Measurements from ENCODE around the gene EPHA2. TPM values are rescaled to one million over a fixed set of nuclear protein-coding genes. Genes with fewer than 3 reads are reported as not detected.
"Not testable (repeated sequence)": the region's sequence is repeated elsewhere in the genome, so short reads cannot be mapped to it uniquely, and the experiment has no call there.

The EPHA2 gene
- total and polyA plus RNA-seq, 4 donors = 2.4 to 5.0 (median 4.0) TPM

DNA sequence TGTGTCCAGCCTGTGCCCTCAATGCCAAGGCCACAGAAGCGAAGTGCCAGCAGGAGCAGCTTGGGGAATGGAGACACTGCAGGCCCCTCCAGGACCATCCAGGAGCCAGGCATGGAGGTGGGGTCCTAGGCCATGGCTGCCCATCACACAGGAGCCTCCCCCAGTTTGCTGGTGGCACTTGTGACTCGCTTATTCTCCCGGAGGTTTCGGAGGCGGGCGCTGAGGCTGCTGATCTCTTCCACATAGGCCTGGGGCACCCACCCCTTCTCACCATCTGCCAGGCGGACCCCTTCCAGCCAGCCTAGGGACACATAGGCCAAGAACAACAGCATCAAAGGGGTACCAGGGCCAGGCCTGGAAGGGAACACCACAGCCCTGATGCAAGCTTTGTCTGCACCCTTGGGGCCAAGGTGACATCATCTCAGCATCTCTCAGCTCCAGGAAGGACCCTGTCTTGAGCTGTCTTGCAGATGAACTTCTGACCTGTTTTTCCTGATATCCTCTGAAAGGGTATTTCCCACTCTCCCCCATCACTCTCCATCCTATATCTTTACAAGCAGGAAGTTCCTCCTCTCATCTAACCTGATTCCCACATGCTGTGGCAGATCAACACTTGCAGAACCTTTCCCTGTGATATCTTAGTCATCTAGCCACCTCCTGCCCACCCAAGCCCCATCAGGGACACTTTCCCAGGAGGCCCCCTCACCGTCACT, 42.7 kb upstream of the EPHA2 start:
- H3K36me3 ChIP-seq (ENCODE audit: control insufficient read depth, insufficient read depth, low read length) = peaks cover 5% of the 10 kb centered on the region
- no peaks in the 10 kb centered on the region for H3K27me3 ChIP-seq (ENCODE audit: control insufficient read depth, insufficient read depth, low read length)
- 95% methylated on average over 8 of the region's 8 CpGs for WGBS (ENCODE audit: insufficient coverage)
- H3K27ac ChIP-seq (ENCODE audit: low read depth, low read length) = no peak overlapping the region
- no peaks in the 10 kb centered on the region for H3K4me1 ChIP-seq (ENCODE audit: control insufficient read depth, insufficient read depth, low read length)
- no peak overlapping the region for H3K4me3 ChIP-seq (ENCODE audit: low read depth, low read length)
- peaks cover 1% of the 10 kb centered on the region for H3K9me3 ChIP-seq (ENCODE audit: control insufficient read depth, insufficient read depth, low read length)
- DNase-seq (ENCODE audit: low read depth in 4 of 6, low spot score in 6 of 6) = no peak

DNA sequence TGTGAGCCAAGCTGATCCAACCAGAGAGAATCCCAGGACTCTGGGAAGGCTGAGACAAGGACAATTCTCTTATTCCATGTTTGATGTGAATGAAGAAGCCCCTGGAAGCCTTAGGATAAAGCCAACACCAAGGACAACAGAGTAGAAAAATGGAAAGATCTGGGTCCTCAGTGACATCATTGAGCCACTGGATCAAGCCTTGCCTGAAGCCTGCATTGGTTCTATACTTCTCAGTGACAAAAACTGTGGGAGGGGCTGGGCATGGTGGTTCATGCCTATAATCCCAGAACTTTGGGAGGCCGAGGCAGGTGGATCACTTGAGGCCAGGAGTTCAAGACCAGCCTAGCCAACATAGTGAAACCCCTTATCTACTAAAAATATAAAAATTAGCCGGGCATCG, 41.0 kb upstream of the EPHA2 start:
- no peak overlapping the region for H3K27ac ChIP-seq (ENCODE audit: low read depth, low read length)
- H3K4me3 ChIP-seq (ENCODE audit: low read depth, low read length) = no peak overlapping the region
- H3K9me3 ChIP-seq (ENCODE audit: control insufficient read depth, insufficient read depth, low read length) = peaks cover 1% of the 10 kb centered on the region
- no CpG with 5 or more reads among the region's 3 CpGs for WGBS (ENCODE audit: insufficient coverage)
- peaks cover 4% of the 10 kb centered on the region for H3K4me1 ChIP-seq (ENCODE audit: control insufficient read depth, insufficient read depth, low read length)
- no peak for DNase-seq (ENCODE audit: low read depth in 4 of 6, low spot score in 6 of 6)
- H3K27me3 ChIP-seq (ENCODE audit: control insufficient read depth, insufficient read depth, low read length) = no peaks in the 10 kb centered on the region
- no peaks in the 10 kb centered on the region for H3K36me3 ChIP-seq (ENCODE audit: control insufficient read depth, insufficient read depth, low read length)

DNA sequence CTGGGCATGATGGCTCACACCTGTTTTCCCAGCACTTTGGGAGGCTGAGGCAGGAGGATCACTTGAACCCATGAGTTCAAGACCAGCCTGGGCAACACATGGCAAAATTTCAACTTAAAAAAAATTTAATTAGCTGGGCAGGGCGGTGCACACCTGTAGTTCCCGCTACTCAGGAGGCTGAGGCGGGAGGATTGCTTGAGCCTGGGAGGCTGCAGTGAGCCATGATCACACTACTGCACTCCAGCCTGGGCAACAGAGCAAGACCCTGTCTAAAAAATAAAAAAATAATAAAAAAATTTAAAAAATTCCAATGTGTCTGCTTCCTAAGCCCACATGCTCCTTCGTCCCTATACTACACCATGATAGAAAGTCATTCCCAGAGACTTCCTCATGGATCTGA, 40.3 kb upstream of the EPHA2 start:
- H3K36me3 ChIP-seq (ENCODE audit: control insufficient read depth, insufficient read depth, low read length); H3K27ac ChIP-seq (ENCODE audit: low read depth, low read length); DNase-seq (ENCODE audit: low read depth in 4 of 6, low spot score in 6 of 6); H3K27me3 ChIP-seq (ENCODE audit: control insufficient read depth, insufficient read depth, low read length); H3K9me3 ChIP-seq (ENCODE audit: control insufficient read depth, insufficient read depth, low read length); H3K4me3 ChIP-seq (ENCODE audit: low read depth, low read length): not testable (repeated sequence)
- 100% methylated on average over 4 of the region's 4 CpGs for WGBS (ENCODE audit: insufficient coverage)
- peaks cover 11% of the 10 kb centered on the region for H3K4me1 ChIP-seq (ENCODE audit: control insufficient read depth, insufficient read depth, low read length)

DNA sequence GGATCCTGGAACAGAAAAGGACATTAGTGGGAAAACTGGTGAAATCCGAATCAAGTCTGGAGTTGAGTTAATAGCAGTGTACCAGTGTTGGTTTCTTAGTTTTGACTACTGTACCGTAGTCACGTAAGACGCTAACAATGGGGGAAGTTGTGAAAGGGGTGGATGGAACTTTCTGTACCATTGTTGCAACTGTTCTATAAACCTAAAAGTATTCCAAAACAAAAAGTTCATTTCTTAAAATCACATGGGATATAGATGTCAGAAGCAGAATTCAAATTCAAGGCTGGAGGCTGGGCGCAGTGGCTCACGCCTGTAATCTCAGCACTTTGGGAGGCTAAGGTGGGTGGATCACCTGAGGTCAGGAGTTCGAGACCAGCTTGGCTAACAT, 39.6 kb upstream of the EPHA2 start:
- 100% methylated on average over 3 of the region's 7 CpGs for WGBS (ENCODE audit: insufficient coverage)
- Histone ChIP-seq H3K27ac (ENCODE audit: low read depth, low read length) (no peak overlapping the region), H3K9me3 (ENCODE audit: control insufficient read depth, insufficient read depth, low read length) (peaks cover 1% of the 10 kb centered on the region), H3K4me1 (ENCODE audit: control insufficient read depth, insufficient read depth, low read length) (peaks cover 15% of the 10 kb centered on the region), H3K4me3 (ENCODE audit: low read depth, low read length) (no peak overlapping the region), H3K27me3 (ENCODE audit: control insufficient read depth, insufficient read depth, low read length) (no peaks in the 10 kb centered on the region), H3K36me3 (ENCODE audit: control insufficient read depth, insufficient read depth, low read length) (no peaks in the 10 kb centered on the region)
- DNase-seq (ENCODE audit: low read depth in 4 of 6, low spot score in 6 of 6) = no peak

DNA sequence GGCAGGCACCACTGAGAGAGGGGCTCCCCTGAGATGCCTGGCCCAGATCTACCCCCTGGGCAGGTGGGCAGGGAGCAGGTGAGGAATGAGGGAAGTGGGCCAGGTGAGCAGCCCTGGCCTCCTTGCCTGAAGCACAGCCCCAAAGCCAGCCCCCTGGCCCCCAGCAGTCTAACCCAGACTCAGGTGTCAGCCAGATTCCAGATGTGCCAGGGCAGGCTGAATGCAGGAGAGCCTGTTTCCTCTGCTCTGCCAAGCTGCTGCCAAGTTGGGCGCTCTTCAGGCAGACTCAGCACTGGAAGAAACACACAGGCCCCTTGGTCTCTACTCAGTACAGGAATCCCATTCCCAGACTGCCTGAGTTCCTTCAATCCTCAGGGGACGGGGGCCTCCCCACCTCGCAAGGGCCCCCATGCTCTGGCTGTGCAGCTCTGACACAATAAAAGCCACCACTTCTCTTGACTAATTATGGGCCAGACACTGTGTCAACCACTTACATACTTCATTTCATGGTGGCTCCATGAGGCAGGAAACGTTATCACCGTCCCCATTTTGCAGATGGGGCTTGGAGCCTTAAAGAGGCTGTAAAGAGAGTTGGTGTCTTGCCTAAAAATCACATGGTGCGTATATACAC, 36.2 kb upstream of the EPHA2 start:
- Histone ChIP-seq H3K27ac (ENCODE audit: low read depth, low read length) (no peak overlapping the region), H3K4me3 (ENCODE audit: low read depth, low read length) (no peak overlapping the region), H3K27me3 (ENCODE audit: control insufficient read depth, insufficient read depth, low read length) (no peaks in the 10 kb centered on the region), H3K36me3 (ENCODE audit: control insufficient read depth, insufficient read depth, low read length) (no peaks in the 10 kb centered on the region), H3K4me1 (ENCODE audit: control insufficient read depth, insufficient read depth, low read length) (peaks cover 34% of the 10 kb centered on the region), H3K9me3 (ENCODE audit: control insufficient read depth, insufficient read depth, low read length) (peaks cover 1% of the 10 kb centered on the region)
- 57% methylated on average over 3 of the region's 6 CpGs for WGBS (ENCODE audit: insufficient coverage)
- DNase-seq (ENCODE audit: low read depth in 4 of 6, low spot score in 6 of 6) = no peak

DNA sequence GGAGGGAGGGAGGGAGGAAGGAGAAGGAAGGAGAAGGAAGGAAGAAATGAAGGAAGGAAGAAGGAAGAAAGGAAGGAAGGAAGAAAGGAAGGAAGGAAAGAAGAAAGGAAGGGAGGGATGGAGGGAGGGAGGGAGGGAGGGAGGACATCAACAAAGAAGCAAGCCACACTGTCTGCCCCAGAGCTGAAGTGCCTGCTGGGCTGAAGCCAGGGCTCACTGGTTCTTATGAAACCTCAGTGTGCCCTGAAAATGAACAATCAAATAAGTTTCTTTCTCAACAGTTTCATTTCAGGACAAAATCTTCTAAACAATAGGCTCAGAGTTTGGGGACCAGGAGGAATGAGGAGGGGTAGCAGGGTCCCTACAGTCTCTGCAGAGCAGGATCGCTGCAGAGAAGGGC, 35.4 kb upstream of the EPHA2 start:
- Histone ChIP-seq H3K27ac (ENCODE audit: low read depth, low read length) (no peak overlapping the region), H3K36me3 (ENCODE audit: control insufficient read depth, insufficient read depth, low read length) (no peaks in the 10 kb centered on the region), H3K9me3 (ENCODE audit: control insufficient read depth, insufficient read depth, low read length) (no peaks in the 10 kb centered on the region), H3K4me1 (ENCODE audit: control insufficient read depth, insufficient read depth, low read length) (peaks cover 34% of the 10 kb centered on the region), H3K4me3 (ENCODE audit: low read depth, low read length) (no peak overlapping the region), H3K27me3 (ENCODE audit: control insufficient read depth, insufficient read depth, low read length) (no peaks in the 10 kb centered on the region)
- DNase-seq (ENCODE audit: low read depth in 4 of 6, low spot score in 6 of 6) = no peak
- WGBS (ENCODE audit: insufficient coverage) = 100% methylated on average over 1 of the region's 1 CpG

DNA sequence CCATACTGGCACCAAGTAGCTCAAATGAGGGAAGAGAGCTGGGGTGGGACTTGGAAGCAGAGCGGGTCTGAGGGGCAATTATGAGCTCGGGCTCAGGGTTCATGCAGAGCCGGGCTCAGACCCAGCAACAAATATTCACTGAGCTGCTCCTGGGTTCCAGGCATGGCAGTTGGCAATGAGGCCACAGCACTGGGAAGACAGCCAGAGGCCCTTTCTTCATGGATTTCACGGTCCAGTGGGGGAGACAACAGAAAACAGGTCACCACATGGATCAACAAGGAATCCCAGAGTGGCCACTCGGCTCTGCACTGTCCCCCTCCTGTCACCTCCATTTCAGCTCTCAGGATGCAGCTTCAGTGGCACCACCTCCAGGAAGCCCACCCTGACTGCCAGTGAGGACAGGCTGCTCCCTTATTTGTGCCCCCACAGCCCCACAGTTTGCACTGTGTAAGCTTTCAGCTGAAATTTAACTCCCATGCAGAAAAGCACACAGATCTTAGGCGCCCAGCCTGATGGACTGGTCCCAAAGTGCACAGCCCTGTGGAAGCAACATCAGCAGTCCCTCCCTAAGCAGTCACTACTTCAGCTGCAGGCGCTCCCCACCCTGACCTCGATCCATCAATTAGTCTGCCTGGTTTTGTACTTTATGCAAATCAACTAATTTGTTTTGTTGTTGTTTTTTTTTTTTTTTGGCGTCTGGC, 34.2 kb upstream of the EPHA2 start:
- Histone ChIP-seq H3K9me3 (ENCODE audit: control insufficient read depth, insufficient read depth, low read length) (no peaks in the 10 kb centered on the region), H3K4me1 (ENCODE audit: control insufficient read depth, insufficient read depth, low read length) (peaks cover 34% of the 10 kb centered on the region), H3K27me3 (ENCODE audit: control insufficient read depth, insufficient read depth, low read length) (no peaks in the 10 kb centered on the region), H3K36me3 (ENCODE audit: control insufficient read depth, insufficient read depth, low read length) (no peaks in the 10 kb centered on the region), H3K27ac (ENCODE audit: low read depth, low read length) (no peak overlapping the region), H3K4me3 (ENCODE audit: low read depth, low read length) (no peak overlapping the region)
- peak in 5 of 6 donors; percentile 69 to 94 (median 81) for DNase-seq (ENCODE audit: low read depth in 4 of 6, low spot score in 6 of 6)
- 25% methylated on average over 6 of the region's 9 CpGs for WGBS (ENCODE audit: insufficient coverage)

DNA sequence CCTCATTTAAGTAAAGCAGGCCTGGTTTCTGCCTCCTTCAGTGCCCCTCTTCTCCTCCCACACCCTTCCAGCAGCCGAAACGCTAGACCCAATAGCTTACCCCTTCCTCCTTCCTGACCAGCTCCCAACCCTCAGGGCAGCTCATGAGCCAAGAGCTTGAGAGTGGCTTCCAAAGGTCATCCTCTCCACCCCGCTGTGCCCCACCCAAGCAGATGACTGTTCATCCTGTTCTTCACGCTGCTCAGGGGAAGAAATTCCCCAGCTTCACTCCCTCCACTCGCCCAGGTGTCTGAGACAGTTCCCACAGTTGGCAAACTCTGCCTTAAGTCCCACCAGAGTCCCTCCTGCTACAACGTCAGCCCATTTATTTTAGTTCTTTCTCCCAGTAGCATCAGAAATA, 33.1 kb upstream of the EPHA2 start:
- WGBS (ENCODE audit: insufficient coverage) = 48% methylated on average over 4 of the region's 6 CpGs
- no peak for DNase-seq (ENCODE audit: low read depth in 4 of 6, low spot score in 6 of 6)

DNA sequence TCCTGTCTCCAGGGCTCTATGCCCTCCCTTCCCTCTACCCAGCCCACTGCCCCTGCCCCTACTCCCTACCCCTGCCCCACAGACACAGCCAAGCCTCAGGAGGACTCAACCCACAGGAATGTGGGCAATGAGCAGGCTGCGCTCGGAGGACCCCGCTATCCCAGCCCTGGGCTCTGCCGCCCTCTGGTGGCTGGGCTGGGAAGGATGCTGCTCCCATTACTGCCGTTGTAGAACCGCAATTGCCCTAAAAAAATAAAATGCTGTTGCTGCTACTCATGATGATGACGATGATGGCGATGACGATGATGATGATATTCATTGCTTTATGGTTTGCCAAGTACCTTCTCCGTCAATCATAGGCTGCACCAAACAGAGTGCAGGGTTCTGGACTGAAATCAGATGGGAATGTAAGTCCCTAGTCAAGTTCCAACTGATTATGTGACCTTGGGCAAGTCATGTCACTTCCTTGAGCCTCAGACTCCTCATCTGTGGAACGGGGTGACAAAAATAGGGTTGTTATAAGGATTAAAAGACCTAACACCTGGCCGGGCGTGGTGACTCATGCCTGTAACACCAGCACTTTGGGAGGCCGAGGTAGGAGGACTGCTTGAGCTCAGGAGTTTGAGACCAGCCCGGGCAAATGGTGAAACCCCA, 32.0 kb upstream of the EPHA2 start:
- H3K36me3 ChIP-seq (ENCODE audit: control insufficient read depth, insufficient read depth, low read length) = no peaks in the 10 kb centered on the region
- no peaks in the 10 kb centered on the region for H3K9me3 ChIP-seq (ENCODE audit: control insufficient read depth, insufficient read depth, low read length)
- no peak overlapping the region for H3K27ac ChIP-seq (ENCODE audit: low read depth, low read length)
- no peaks in the 10 kb centered on the region for H3K27me3 ChIP-seq (ENCODE audit: control insufficient read depth, insufficient read depth, low read length)
- WGBS (ENCODE audit: insufficient coverage) = 34% methylated on average over 13 of the region's 15 CpGs
- no peak overlapping the region for H3K4me3 ChIP-seq (ENCODE audit: low read depth, low read length)
- DNase-seq (ENCODE audit: low read depth in 4 of 6, low spot score in 6 of 6) = peak in 2 of 6 donors; percentile 59 to 80
- H3K4me1 ChIP-seq (ENCODE audit: control insufficient read depth, insufficient read depth, low read length) = peaks cover 34% of the 10 kb centered on the region

More for the DNA sequence above, 33.1 kb upstream of the EPHA2 start:
- no peaks in the 10 kb centered on the region for H3K9me3 ChIP-seq (ENCODE audit: control insufficient read depth, insufficient read depth, low read length)
- no peaks in the 10 kb centered on the region for H3K36me3 ChIP-seq (ENCODE audit: control insufficient read depth, insufficient read depth, low read length)
- no peaks in the 10 kb centered on the region for H3K27me3 ChIP-seq (ENCODE audit: control insufficient read depth, insufficient read depth, low read length)
- peak overlapping the region; percentile 40 for H3K27ac ChIP-seq (ENCODE audit: low read depth, low read length)
- H3K4me1 ChIP-seq (ENCODE audit: control insufficient read depth, insufficient read depth, low read length) = peaks cover 34% of the 10 kb centered on the region
- no peak overlapping the region for H3K4me3 ChIP-seq (ENCODE audit: low read depth, low read length)

Data from spinal cord (tissue), 10 donors.